B cell (primary cell): ENCODE measurements around the gene TMEM134. TPM values are rescaled to one million over a fixed set of nuclear protein-coding genes. Genes with fewer than 3 reads are reported as not detected.

Experiments
- ATAC-seq: fragments of 200-7000 bp; cut with Tn5 transposase; one replicate; pipeline ENCODE4 v1.10.0; 2021; ENCODE audit warnings: low read depth, mild to moderate bottlenecking, moderate number of reproducible peaks, moderate library complexity
- CTCF ChIA-PET: fragments of 350-600 bp; sonication (Branson Sonifier 250); formaldehyde crosslinking; loops from one replicate; lab custom pipeline; 2021; ENCODE audit warnings: antibody characterized with exemption, inconsistent platforms; lab: Charles Lee
- POLR2A ChIA-PET: fragments of 350-600 bp; sonication (Branson Sonifier 250); formaldehyde crosslinking; loops from one replicate; lab custom pipeline; 2021; ENCODE audit warnings: antibody characterized with exemption; lab: Charles Lee
- DNase-seq: peaks from one replicate; pipeline ENCODE4 v3.0.0; 2013
- H2AFZ ChIP-seq: 2 replicates; pipeline ENCODE4 v1.6.1; 2012; ENCODE audit warnings: mild to moderate bottlenecking, low read depth, low read length; ENCODE audit not compliant: insufficient read depth, poor library complexity, severe bottlenecking
- H3K27ac ChIP-seq, 2 donors: 1 replicate in 1 of 2; 2 replicates in 1 of 2; pipeline ENCODE4 v1.5.1; 2012 to 2013; ENCODE audit warnings: low read length in 2 of 2, mild to moderate bottlenecking in 2 of 2, moderate library complexity in 1 of 2
- H3K27me3 ChIP-seq, 4 experiments: fragments of 200-600 bp in 1 of 4; sonication (generic) in 1 of 4; replicated peaks in 1 of 4; 1 replicate in 2 of 4; 2 replicates in 2 of 4; pipeline versions ENCODE4 v1.6.1 to v1.7.0; 2013 to 2016; ENCODE audit warnings: low read length in 3 of 4, mild to moderate bottlenecking in 2 of 4, mixed read lengths in 1 of 4, moderate library complexity in 1 of 4; ENCODE audit not compliant: insufficient read depth in 4 of 4, control insufficient read depth in 3 of 4; ENCODE audit errors: control extremely low read depth in 1 of 4
- H3K36me3 ChIP-seq, 2 experiments: replicated peaks in 1 of 2; 1 replicate in 1 of 2; 2 replicates in 1 of 2; pipeline versions ENCODE4 v1.6.1 to v1.7.1; 2013; ENCODE audit warnings: low read length in 1 of 2; ENCODE audit not compliant: insufficient read depth in 2 of 2, control insufficient read depth in 1 of 2; ENCODE audit errors: control extremely low read depth in 1 of 2, extremely low read depth in 1 of 2
- H3K4me1 ChIP-seq, 2 donors: fragments of 200-600 bp in 1 of 2; sonication (generic) in 1 of 2; 1 replicate in 1 of 2; 2 replicates in 1 of 2; pipeline versions ENCODE4 v1.5.1 to v1.6.1; 2013 to 2017; ENCODE audit warnings: low read length in 2 of 2; ENCODE audit not compliant: control insufficient read depth in 2 of 2, insufficient read depth in 2 of 2
- H3K4me2 ChIP-seq: replicated peaks from 2 replicates; pipeline ENCODE3; 2012; ENCODE audit warnings: mild to moderate bottlenecking, low read depth, low read length; ENCODE audit not compliant: poor library complexity, severe bottlenecking
- H3K4me3 ChIP-seq, 5 experiments: fragments of 200-600 bp in 1 of 5; sonication (generic) in 1 of 5; 1 replicate in 3 of 5; 2 replicates in 2 of 5; pipeline versions ENCODE4 v1.5.1 to v1.7.0; 2011 to 2016; ENCODE audit warnings: low read length in 4 of 5, mild to moderate bottlenecking in 4 of 5, low read depth in 2 of 5, control low read depth in 1 of 5, moderate library complexity in 1 of 5; ENCODE audit not compliant: insufficient read depth in 1 of 5; ENCODE audit errors: control extremely low read depth in 1 of 5, extremely low read depth in 1 of 5
- H3K79me2 ChIP-seq: fragments of 200-600 bp; sonication (generic); one replicate; pipeline ENCODE4 v1.6.0; 2016; ENCODE audit warnings: low read length; ENCODE audit not compliant: control insufficient read depth, insufficient read depth
- H3K9ac ChIP-seq: fragments of 200-600 bp; sonication (generic); 2 replicates; pipeline ENCODE4 v1.6.1; 2017; ENCODE audit warnings: mild to moderate bottlenecking, low read length, moderate library complexity
- H3K9me3 ChIP-seq, 3 donors: one replicate each; pipeline versions ENCODE4 v1.6.1 to v1.7.1; 2013; ENCODE audit warnings: low read length in 2 of 3; ENCODE audit not compliant: control insufficient read depth in 2 of 3, insufficient read depth in 1 of 3; ENCODE audit errors: control extremely low read depth in 1 of 3
- H4K20me1 ChIP-seq: 2 replicates; pipeline ENCODE4 v1.6.0; 2012; ENCODE audit warnings: mild to moderate bottlenecking, low read length; ENCODE audit not compliant: insufficient read depth, control insufficient read depth, poor library complexity, severe bottlenecking
- H3K27ac Mint-ChIP-seq: one replicate; pipeline ENCODE4 v1.8.0; 2021; ENCODE audit warnings: mixed read lengths
- H3K27me3 Mint-ChIP-seq: one replicate; pipeline ENCODE4 v1.8.0; 2021; ENCODE audit warnings: mixed read lengths
- H3K4me1 Mint-ChIP-seq: one replicate; pipeline ENCODE4 v1.8.0; 2021; ENCODE audit warnings: mixed read lengths
- H3K4me3 Mint-ChIP-seq: one replicate; pipeline ENCODE4 v1.8.0; 2021; ENCODE audit warnings: mixed read lengths
- H3K9me3 Mint-ChIP-seq: one replicate; pipeline ENCODE4 v1.8.0; 2022; ENCODE audit warnings: mixed read lengths; ENCODE audit not compliant: insufficient read depth
- EZH2 ChIP-seq: IDR thresholded peaks from 2 replicates; pipeline ENCODE4 v1.6.1; 2012; ENCODE audit warnings: borderline replicate concordance, low read depth, mild to moderate bottlenecking, moderate library complexity, low read length; ENCODE audit not compliant: insufficient read depth, poor library complexity, severe bottlenecking
- WGBS: methylation state at CpG from one replicate; pipeline ENCODE4 v1.1.5; 2013; ENCODE audit warnings: missing lambda C conversion rate; ENCODE audit not compliant: insufficient coverage; 5-methylcytosine and 5-hydroxymethylcytosine counted together
- intact Hi-C: fragments of 100-400 bp; cut with micrococcal nuclease; formaldehyde crosslinking; loops from one replicate; pipeline ENCODE4 v1.10.0; 2022
- polyA plus RNA-seq: library from polyadenylated mRNA; depleted of rRNA; stranded (reverse); fragments of >200 nt; gene quantifications from 2 replicates; pipeline ENCODE4 v1.2.3, GENCODE V29; 2012
- total RNA-seq, 2 donors: library from RNA; stranded (reverse); fragments of 120-200 nt in 1 of 2; gene quantifications; 1 replicate in 1 of 2; 2 replicates in 1 of 2; pipeline versions ENCODE4 v1.2.3 to v1.2.4, GENCODE V29; 2013 to 2022
- TF ChIP-seq, protein P1 (sequence below): fragments of 200-600 bp; IDR thresholded peaks from one replicate; pipeline ENCODE4 v1.8.0; 2022; ENCODE audit warnings: antibody characterized with exemption, mild to moderate bottlenecking

Gene TMEM134
- total and polyA plus RNA-seq, 2 donors (not counting 1 experiment from before 2014, with no cell fraction given) = 167 to 197 TPM

DNA sequence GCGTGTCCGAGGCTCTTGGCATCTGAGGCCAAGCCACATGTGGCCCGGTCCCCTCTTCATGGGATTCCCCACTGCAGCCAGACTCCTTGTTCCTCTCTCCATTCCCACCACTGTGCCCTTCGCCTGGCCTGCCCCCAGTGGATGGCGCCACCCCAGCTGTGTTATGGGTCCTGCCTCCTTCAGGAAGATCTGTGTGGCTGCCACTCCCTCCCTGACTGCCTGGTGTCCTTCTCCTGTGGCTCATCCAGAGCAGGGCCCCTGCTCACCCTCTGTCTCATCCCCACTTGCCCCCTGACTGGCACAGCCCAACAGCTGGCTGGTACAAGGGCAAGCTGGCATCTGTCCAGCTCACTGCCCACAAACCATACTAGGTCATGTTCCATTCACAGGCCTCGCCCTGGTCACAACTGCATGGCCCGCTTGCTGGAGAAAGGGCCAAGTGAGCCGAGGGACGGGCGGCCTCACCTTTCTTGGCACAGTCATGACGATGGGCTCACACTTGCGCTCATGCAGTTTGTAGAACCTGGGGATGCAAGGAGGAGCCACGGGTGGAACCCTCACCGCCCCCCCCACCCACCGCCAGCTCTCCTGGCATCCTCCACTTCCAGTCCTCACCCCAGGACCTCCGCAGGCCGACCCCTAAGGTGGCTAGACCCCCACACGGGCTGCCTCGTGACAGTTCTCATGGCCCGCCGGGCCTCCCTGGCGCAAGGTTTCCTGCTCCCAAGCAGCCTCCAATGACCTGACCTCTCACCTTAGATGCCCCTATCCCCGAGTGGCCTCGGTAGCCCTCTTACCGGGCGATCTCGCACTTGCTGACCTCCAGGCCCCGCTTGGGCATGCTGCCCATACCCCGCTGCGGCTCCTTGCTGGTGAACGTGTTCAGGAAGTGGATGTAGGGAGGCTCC, 29.5 kb downstream of the TMEM134 start:
- Histone ChIP-seq H2AFZ (no peak overlapping the region), H3K9me3 (peaks cover 0 to 3% (median 0%) of the 10 kb centered on the region in 3 donors), H3K27ac (peak overlapping the region; percentile 57 to 88), H3K4me1 (peaks cover 68 to 85% of the 10 kb centered on the region in 2 donors), H3K4me2 (peak overlapping the region; percentile 99), H3K27me3 (no peaks in the 10 kb centered on the region), H3K9ac (peak overlapping the region; percentile 82), H3K36me3 (peaks cover 0 to 17% of the 10 kb centered on the region in 2 experiments), H4K20me1 (peaks cover 46% of the 10 kb centered on the region), H3K79me2 (peaks cover 55% of the 10 kb centered on the region), H3K4me3 (peak overlapping the region in 2 of 5 experiments; percentile 92 to 96)
- TF ChIP-seq, protein P1, sequence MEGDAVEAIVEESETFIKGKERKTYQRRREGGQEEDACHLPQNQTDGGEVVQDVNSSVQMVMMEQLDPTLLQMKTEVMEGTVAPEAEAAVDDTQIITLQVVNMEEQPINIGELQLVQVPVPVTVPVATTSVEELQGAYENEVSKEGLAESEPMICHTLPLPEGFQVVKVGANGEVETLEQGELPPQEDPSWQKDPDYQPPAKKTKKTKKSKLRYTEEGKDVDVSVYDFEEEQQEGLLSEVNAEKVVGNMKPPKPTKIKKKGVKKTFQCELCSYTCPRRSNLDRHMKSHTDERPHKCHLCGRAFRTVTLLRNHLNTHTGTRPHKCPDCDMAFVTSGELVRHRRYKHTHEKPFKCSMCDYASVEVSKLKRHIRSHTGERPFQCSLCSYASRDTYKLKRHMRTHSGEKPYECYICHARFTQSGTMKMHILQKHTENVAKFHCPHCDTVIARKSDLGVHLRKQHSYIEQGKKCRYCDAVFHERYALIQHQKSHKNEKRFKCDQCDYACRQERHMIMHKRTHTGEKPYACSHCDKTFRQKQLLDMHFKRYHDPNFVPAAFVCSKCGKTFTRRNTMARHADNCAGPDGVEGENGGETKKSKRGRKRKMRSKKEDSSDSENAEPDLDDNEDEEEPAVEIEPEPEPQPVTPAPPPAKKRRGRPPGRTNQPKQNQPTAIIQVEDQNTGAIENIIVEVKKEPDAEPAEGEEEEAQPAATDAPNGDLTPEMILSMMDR = no peak
- TF ChIP-seq EZH2 = no peak
- POLR2A ChIA-PET = interaction anchor here (0.8 to 9.5 kb wide), 8 partner anchors 8 to 88 kb away, joined by 3 to 215 read pairs (median 52); partner anchors contain the start of genes PPP1CA, TBC1D10C and TMEM134
- peak overlapping the region; percentile 92 for H3K27ac Mint-ChIP-seq
- intact Hi-C loops = no loop called here
- peak overlapping the region; percentile 88 for H3K4me3 Mint-ChIP-seq
- ATAC-seq (no peak), DNase-seq (peak; percentile 50)
- CTCF ChIA-PET = interaction anchor here (0.6 to 4.4 kb wide), 8 partner anchors 20 to 37 kb away, joined by 3 to 63 read pairs (median 6); partner anchors contain the start of genes PPP1CA and TBC1D10C
- H3K4me1 Mint-ChIP-seq = peaks cover 82% of the 10 kb centered on the region
- no peaks in the 10 kb centered on the region for H3K27me3 Mint-ChIP-seq
- WGBS = 74% methylated on average over 27 of the region's 31 CpGs
- H3K9me3 Mint-ChIP-seq = no peaks in the 10 kb centered on the region
